Ureter (tissue), 1 donor: ENCODE data around the gene COPS4. TPM values are rescaled to one million over a fixed set of nuclear protein-coding genes. Genes with fewer than 3 reads are reported as not detected.
"Not testable (repeated sequence)": the region's sequence is repeated elsewhere in the genome, so short reads cannot be mapped to it uniquely, and the experiment has no call there.

ENCODE experiments used
- DNase-seq: peaks from one replicate; pipeline ENCODE4 v3.0.0-alpha.2; 2020; ENCODE audit warnings: low spot score
- total RNA-seq: library from RNA; stranded (reverse); gene quantifications from one replicate; pipeline ENCODE4 v1.2.4, GENCODE V29; 2023
- donor health status: DM: yes; HTN: yes; CAD: no.

COPS4 gene
- total RNA-seq, result 35.3 TPM

DNA sequence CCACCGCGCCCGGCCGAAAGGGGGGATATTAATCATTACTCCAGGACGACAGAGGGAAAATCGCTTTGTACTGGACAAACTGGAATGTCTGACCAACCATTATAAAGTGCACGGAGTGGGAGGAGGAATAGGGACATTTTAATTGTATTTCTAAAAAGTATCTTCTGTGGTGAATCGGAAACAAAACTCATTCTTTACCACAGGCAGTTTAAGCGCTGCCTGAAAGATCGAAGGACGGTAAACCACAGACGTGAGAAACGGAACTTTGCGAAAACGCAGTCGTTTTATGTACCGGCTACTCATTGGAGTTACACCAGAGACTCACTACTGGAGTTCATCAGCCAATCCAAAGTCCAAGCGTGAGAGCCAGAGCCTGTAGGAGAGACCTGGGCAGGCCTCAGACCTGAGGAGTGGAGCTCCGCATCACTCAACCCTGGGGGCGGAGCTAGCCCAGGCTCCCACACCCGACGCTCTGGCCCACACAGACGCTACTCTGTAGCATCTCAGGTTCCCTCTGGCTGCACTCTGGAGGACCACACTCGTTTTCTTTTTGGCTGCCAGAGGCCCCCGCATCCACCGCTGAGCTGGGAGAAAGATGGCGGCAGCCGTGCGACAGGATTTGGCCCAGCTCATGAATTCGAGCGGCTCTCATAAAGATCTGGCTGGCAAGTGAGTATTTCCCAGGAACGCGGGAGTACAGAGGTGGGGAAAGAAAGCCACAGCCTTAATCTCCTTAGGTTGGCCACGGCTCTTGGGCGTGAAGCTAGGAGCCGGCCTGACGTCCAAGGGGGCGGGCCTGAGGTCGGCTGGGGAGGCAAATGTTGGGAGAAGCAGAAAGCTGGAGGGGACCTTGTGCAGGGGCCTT lies at the start of gene COPS4:
TSS of gene COPS4 (plus strand) at position 554 of the 865 bp plus-strand sequence. CDS start at position 596, 42 bp downstream.
- peak; percentile 97 for DNase-seq

DNA sequence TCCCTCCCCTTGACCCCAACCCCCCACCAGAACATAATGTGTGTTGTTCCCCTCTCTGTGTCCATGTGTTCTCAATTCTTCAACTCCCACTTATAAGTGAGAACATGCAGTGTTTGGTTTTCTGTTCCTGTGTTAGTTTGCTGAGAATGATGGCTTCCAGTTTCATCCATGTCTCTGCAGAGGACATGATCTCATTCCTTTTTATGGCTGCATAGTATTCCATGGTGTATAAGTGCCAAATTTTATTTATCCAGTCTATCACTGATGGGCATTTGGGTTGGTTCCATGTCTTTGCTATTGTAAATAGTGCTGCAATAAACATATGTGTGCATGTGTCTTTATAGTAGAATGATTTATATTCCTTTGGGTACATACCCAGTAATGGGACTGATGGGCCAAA lies 47.5 kb upstream of the COPS4 start:
- DNase-seq, result not testable (repeated sequence)

DNA sequence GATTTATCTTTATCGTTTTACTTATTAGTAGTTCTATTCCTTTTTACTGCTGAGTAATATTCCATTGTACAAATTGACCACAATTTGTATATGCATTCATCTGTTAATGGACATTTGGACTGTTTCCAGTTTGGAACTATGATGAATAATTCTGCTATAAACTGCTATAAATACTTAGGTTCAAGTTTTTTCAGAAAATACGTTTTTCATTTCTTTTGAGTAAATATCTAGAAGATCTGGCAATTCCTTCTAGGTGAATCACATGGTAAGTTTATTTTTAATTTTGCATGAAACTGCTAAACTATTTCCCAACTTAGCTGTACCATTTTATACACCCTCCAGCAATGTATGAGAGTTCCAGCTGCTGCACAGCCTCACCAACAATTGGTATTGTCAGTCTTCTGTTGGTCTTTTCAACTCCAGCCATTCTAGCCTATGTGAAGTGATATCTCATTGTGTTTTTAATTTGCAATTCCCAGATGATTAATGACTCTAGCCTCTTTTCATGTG lies 46.6 kb upstream of the COPS4 start:
- DNase-seq, result no peak

DNA sequence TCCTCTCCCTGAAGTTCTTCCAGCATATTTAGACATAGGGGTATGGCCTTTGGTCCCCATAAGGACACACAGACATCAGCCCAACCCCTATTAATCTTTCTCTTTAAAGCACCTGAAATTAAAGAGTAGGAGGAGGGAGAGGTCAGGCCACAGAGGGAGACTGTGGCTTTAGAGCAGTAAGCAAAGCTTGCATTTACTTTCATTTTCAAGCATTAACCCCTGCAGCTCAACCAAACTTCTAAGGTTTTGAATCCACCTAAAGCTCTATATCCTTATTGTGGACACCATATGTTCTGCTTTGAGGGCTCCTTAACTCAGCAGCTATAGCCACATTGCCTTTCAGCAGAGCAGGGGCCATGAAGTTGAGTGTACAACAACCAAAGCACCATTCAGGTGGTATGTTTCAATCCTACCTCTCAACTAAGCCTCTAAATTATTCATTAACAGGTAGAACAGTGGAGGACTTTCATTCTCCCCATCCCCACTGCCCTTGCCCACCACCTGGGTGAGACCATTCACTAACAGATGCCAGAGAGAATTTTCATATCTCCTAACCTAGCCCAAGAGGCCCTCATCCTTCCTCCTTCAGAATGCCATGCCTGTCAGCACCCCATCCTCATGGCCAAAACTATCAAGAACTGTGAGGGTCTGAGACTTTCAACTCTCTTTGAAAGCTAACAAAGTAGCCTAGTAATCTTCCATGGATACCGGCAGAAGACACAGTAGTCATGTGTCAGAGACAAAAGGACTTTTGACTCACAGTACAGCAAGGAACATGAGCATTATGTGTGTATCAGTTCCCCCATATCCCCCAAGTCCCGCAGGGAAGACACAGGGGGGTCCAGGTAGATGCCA lies 45.2 kb upstream of the COPS4 start:
- DNase-seq, result no peak

DNA sequence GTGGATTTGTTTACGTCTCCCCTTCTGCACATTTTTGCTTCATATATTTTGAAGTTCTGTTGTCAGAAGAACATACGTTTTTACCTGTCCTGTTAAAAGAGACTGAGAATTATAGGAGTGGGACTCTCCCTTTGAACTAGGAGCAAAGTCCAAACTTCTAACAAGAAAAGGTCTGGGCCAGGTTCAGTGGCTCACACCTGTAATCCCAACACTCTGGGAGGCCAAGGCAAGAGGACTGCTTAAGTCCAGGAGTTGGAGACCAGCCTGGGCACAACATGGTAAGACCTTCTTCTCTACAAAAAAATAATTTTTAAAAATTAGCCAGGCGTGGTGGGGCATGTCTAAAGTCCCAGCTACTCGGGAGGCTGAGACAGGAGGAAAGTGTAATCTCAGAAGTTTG lies 40.1 kb upstream of the COPS4 start:
- DNase-seq, result no peak

DNA sequence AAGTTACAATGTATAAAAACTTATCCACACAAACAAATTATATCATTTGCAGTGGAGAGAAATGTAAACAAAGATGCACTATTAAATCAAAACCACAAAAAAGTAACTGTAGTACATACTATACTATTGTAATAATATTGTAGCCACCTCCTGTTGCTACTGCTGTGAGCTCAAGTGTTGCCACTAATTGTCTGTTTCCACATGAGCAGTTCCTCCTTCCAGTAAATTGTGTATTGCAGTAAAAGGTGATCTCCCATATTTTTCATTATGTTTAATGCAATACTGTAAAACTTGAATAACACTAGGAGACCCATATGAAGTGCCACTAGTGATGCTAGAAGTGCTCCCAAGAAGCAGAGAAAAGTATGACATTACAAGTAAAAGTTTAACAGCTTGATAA lies 36.1 kb upstream of the COPS4 start:
- no peak for DNase-seq

DNA sequence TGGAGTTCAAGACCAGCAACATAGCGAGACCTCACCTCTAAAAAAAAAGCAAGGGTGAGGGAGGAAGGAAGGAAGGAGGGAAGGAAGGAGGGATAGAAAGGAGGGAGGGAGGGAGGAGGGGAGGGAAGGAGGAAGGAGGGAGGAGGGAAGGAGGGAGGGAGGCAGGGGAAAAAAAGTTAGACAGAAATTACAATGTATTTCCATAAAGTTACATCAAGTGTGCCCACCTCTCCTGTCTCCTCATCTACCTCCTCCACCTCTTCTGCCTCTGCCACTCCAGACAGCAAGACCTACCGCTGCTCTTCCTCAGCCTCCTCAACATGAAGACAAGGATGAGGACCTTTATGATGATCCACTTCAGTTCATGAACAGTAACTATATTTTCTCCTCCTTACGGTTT lies 32.7 kb upstream of the COPS4 start:
- DNase-seq, result no peak

DNA sequence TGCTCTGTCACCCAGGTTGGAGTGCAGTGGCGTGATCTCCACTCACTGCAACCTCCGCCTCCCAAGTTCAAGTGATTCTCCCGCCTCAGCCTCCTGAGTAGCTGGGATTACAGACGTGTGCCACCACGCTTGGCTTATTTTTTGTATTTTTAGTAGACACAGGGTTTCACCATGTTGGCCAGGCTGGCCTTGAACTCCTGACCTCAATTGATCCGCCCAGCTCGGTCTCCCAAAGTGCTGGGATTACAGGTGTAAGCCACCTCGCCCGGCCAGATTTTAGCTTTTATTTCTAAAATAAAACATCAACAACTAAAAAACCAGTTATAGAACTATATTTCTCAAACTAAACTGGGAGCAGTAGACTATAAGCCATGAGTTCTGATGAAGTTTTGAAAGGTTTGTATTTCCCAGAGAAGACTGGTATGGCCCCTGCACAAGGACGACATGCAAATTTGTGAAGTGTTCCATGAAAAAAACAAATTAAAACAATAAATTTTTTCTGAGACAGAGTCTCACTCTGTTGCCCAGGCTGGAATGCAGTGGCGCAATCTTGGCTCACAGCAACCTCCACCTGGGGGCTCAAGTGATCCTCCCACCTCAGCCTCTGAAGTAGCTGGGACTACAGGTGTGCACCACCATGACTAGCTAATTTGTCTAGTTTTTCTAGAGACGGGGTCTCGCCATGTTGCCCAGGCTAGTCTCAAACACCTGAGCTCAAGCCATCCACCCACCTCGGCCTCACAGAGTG lies 31.8 kb upstream of the COPS4 start:
- not testable (repeated sequence) for DNase-seq

DNA sequence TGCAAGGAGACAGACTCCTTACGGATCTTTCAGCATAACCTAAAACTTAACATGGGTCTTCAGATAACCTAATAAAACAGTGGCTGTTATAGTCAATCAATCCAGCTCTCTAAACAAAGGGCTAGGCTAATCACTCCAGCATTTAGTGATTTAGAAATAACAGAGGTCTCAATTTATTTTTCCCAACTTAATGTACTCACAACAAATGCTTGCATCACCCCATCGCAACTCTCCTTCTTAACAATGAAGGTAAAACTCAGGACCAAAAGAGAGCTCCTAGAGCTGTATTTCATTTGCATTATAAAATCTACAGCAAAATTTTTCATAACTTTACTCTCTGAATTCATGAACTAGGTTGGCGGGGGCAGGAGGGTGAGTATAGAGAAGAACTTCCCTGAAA lies 25.5 kb upstream of the COPS4 start:
- DNase-seq, result no peak

DNA sequence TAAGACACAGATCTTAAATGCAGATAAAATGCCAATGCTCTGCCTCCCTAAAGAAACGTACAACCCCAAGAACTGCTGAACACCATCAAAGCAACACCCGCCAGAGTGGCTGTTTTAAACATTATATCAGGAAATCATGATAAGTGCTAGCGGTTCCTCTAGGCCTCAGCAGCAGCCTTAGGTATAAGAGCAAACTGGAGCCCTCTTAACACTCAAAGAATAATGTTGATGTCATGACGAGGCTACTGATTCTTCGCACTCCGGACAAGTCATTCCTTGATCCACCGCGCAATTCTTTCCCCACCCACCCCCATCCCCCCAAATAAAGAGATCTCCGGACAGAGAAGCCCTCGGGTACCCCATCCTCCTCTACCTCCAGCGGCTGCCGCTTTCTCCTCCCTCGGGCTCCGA lies 24.9 kb upstream of the COPS4 start:
- DNase-seq, result no peak

DNA sequence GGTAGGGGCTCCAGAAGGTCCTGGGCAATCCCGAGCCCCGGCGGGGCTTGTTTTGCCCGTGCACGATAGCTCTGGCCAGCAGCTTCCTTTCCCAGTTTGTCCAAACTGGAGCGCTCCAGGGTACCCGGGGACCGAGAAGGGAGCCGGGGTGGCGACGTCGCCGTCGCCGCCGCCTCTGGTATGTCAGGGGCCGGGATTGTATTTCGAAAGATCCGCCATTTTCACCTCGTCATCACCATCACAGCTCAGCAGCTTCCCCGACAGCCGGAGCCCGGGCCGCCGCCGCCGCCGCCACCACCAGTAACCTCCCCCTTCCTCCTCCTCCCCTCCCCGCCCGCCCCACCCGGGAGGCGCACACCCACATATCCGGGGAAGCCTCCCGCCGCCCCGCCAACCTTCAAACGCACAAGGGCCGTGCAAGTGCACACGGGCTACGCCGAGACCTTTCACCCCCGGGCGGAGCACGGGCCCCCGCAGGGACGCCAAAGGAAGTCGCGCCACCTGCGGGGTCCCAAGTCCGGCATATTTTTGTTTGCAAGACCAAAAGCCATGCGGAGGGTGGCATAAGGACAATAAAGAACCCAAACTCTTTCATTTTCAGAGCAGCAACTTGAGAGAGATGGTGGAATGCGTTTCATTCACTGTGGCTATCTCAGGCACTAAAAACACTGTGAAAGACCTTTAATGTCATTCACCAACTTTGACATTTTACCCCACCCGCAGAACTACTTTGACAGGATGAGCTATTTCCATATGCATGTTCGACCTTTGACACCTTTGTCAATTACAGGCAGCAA lies 24.3 kb upstream of the COPS4 start, which contains the start of gene LIN54:
TSS of gene LIN54 (minus strand) at position 302 of the 797 bp plus-strand sequence. CDS start 25,979 bp downstream, outside the sequence.
- DNase-seq, result peak; percentile 79

DNA sequence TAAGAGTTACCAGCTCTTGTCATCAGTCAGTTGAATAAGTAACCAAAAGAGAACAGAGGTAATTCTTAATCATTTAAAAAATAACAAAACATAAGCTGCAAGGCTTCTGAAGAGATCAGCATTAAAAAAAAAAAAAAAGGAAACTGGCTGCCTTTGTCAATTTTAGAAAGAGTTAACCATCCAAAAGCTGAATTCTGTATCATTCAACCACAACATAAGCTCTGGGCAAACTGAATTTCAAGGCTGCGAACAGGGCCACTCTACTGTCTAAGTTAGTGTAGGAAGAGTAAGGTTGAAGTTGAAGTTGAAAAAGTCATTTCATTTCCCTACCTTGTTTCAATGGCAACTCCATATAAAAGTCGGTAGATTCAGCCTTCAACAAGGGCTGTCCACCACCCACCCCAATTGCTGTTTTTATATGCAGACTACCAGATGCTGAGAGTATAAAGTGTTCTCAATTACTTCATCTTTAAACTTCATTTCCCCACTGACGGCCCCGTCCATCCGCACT lies 23.2 kb upstream of the COPS4 start:
- DNase-seq, result no peak

DNA sequence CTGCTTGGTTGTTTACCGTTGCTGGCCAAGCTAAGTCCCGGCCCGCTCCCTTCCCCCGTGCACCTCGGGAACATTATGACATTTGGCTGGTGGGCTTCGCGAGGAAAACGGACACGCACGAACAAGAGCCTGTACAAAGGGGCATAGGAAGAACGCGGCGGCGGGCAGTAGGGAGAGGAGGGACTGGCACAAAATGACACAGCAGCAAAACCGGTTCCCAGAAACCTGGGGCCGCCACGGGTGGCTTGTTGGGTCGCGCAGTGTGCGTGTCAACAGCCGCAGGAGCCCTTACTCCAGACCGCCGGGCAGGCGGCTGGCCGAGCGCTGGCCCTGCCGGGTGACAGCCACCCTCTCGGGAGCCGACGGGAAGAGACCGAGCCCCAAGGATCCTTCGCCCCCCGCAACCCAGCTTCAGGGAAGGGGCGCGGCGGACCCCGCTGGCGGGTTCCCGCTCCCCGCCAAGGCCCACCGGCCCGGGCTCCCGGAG lies 22.7 kb upstream of the COPS4 start:
- peak; percentile 66 for DNase-seq

DNA sequence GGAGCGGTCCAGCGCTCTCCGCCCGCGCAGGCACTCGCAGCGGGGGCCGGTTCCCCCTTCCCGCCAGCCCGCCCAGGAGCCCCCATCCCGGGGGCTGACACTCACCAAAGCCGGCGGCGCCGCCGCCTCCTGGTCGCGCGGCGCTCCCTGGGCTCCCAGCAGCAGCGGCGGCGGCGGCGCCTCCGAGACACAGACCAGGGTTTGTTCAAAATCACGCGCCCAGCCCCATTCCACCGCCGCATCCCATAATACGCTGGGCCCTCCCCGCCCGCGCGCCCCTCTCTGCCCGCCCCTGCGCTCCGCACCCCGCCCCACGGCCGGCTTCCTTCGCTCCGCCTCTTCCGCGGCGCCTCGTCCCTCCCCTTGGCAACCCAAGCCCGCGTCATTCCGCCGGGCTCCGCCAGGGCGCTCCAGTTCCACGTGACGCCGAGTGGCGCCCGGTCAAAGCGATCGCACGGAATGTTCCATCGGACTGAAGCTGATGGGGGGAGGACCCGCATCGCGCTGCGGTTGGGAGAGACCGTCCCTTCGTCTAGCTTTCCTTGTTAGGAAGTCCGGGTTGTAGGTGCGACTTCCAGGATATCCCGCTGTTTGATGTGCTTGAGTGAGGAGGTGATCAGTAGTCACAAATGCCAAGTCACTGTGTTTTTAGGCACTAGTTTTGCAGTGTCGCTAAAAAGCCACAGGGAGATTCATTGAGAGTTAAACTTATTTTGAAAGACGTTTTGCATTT lies 22.1 kb upstream of the COPS4 start:
- DNase-seq, result peak; percentile 98

DNA sequence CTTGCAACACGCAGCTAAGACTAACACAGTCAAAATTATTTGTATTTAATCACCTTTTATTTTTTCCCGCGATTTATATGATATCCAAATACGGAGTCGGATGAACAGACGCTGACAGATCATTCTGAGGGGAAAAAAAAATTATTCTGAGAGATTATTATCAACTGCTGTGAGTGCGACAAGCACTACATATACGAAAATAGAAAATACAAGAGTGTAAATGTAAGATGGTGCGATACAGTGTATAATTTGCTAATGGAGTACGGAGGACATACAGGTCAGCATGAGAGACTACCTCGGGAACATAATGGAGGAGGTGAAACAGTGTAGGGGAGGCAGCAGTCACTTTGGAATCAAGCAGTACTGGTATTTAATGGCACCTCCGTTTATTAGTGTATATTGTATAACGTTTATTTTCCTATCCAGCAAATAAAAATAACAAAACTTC lies 21.5 kb upstream of the COPS4 start:
- DNase-seq, result no peak

DNA sequence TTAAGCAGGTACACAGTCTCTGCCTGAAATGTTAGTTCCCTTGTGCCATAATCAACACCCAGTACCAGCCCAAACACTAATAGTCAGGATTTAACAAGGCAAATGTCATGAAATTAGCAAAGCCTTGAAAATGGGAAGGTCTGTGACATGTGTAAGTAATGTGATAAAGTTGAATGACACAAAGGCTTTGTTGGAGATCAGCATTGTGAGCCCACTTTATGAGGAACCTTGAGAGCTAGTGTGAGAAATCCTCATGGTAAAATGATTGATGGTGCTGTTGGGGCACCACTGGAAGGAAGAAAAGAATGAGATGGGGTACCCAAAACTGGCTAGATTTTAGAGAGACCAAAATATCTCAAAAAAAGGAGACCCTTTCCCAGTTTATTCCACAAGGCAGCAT lies 21.1 kb upstream of the COPS4 start:
- no peak for DNase-seq

DNA sequence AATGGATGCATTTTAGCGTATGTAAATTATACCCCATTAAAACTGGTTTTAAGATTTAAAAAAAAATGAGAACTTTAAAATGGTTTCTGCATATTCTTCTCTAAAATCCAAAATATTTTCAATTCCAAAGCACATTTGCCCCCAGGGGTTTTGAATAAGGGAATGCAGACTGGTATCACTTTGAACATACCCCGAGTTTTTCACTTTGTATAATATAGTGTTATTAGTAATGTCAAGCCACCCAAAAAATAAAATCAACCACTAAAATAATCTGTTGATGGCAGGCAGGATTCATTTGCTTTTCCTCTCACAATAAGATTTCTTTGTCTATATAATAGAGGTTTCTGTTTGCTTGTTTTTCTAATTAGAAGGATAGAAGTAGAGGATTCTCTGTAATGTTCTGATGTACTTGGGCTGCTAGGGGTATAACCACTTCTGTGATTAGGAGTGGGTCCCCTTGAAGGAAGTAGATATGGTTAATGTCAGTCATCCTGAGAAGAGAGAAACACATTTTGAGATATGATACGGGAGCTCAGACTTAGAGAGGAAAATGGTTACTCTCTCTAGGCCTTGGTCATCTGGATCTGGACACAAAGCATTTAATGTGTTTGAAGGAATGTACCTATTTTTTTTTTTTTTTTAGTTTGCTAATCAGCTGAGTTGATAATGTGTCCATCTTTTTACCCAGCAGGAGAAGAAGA lies 15.0 kb upstream of the COPS4 start:
- no peak for DNase-seq

DNA sequence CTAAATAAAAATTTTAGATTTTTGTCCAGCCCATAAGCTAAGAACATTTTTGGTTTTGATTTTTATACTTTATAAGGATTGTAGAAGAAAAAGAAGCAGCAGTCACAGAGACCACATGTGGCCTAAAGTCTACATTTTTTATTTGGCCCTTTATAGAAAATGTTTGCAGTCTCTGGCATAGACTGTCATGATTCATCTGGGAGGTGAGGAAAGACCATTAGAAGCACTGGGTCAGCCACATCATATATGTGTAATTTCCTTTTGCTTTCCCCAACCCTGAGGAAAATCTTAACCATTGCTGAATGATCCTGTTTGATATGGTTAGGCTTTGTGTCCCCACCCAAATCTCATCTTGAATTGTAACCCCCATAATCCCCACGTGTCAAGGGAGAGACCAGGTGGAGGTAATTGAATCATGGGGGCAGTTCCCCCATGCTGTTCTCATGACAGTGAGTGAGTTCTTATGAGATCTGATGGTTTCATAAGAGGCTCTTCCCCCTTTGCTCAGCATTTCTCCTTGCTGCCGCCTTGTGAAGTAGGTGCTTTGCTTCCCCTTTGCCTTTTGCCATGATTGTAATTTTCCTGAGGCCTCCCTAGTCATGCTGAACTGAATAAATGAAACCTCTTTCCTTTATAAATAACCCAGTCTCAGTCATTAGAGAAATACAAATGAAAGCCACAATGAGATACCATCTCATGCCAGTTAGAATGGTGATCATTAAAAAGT lies 12.1 kb upstream of the COPS4 start:
- no peak for DNase-seq
